Stimulated activated CD4-positive, alpha-beta T cell treated with anti-CD3 and anti-CD28 coated beads, TNF-alpha, amount 100 ng/mL, for 4 hours (primary cell): ENCODE results near the gene TUFM.
"Not testable (repeated sequence)": the region's sequence is repeated elsewhere in the genome, so short reads cannot be mapped to it uniquely, and the experiment has no call there.

Experiments
- DNase-seq, 3 experiments: peaks; one replicate each; pipeline ENCODE4 v3.0.0-alpha.2; 2020; ENCODE audit warnings: low read depth in 3 of 3

TUFM gene

DNA sequence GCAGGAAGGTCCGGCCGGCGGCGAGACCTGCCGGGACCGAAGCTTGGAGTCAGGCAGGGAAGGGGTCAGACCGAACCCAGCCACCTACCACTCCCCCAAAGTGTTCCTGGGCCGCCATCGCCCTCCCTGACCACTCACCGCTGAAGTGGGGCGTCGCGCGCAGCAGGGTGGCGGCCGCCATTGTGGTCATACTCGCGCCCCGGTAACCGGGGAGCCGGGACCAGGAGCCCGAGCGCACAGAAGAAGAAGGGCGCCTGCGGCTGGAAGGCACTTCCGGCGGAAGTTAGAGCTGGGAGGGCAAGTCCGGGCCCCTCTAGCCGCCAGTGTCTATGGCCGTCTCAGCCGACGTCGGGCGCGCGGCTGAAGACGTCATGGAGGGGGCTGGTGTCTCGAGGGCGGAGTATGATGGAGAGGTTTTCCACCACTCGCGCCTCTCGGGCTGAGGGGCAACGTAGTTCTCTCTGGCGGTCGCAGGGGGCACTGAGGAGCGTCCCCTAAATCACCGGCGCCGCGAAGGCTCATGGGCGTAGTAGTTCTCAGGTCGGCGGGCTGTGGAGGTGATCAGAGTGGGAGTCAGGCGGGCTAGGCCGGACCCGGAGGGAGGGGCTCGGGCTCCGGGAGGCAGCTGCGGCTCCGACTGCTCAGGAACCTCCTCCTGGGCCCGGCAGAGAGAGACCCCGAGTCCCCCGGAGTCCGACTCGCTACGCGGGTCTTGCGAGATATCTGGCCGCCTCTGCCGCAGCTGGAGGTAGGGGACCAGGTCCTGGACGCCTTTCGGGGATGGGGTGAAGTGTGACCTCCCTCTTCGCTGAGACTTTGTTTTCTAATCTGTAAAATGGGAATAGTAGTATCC is at the start of gene TUFM:
Gene TUFM (minus strand): TSS at position 269 of the 853 bp plus-strand sequence. CDS start 79 bp downstream, at position 190.
- DNase-seq, result peak; percentile 92 to 97 (median 96)

GRCh38 chr16:28895609-28896008 is 49.5 kb upstream of the TUFM start:
- no peak for DNase-seq

DNA sequence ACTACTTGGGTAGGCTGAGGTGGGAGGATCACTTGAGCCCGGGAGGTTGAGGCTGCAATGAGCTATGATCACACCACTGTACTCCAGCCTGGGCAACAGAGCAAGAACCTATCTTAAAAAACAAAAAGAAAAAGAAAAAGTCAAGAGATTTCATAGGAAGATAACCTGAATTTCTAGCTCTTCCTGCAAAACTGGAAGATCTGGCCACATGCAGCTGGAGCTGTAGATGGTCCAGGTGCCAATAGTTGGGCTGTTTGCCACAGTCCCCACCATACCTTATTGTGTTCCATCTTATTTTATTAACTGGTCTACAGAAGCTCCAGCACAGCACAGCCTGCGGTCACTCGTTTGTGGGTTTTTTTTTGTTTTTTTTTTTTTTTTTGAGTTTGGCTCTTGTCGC is 47.1 kb upstream of the TUFM start:
- no peak for DNase-seq

DNA sequence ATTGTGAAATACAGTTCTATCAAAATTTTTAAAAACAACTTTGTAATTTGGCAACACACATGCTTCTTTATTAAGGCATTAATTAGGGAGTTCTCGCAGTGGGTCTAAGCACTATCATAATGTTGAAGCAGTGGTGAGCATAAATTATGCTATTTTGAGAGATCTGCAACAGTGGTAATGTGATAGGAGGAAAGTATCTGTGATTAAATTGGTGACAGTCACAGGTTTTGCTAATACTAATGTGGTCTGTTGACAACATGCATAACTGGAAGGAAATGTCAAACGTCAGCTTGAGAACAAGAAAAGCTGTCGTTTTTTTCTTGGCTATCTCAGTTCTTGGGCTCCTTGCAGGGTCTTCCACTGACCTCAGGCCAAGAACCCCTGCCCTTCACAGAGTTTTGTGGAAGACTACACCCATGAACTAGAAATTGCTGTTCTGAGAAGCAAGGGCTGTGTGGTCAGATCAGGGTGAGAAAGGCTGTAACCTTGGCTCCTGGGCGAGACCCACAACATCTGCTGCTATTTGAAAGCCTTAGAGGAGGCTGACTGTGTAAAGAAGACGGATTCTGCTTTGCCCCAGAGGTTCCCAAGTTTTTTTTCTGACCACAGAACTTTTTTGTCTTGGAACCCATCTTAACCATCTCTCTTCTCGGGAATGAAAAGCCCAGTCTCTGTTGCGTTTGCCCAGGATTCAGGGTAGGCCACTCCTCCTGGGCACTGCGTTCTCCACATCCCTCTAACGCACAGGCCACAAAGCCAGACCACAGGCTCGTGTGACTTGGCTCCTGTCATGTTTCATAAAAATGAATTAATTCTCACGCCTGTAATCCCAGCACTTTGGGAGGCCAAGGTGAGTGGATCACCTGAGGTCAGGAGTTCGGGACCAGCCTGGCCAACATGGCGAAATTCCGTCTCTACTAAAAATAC is 46.1 kb upstream of the TUFM start:
- no peak for DNase-seq

DNA sequence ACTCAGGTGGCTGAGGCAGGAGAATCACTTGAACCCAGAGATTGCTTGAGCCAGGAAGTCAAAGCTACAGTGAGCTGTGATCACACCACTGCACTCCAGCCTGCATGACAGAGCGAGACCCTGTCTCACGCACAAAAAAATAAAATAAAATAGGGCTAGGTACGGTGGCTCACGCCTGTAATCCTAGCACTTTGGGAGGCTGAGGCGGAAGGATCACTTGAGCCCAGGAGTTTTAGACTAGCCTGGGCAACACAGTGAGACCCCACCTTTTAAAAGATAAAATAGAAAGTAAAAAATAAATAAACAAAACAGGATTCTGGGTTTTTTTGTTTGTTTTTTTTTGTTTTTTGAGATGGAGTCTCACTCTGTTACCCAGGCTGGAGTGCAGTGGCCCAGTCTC is 44.2 kb upstream of the TUFM start:
- DNase-seq, result not testable (repeated sequence)

DNA sequence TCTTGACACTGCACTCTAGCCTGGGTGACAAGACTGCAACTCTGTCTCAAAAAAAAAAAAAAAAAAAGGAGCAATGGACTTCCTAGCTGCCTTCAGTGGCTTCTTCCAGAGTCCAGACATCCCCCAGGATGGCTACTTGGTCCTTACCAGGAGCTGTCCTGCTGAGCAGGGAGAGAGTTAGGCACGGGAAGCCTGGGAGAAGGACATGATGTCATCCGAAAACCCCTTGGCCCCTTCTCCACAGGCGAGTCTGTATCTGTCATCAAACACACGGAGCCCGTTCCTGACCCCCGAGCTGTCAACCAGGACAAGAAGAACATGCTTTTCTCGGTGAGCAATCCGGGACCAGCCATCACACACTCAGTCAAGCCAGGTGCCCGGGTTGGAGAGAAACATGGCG is 40.8 kb upstream of the TUFM start:
- no peak for DNase-seq

DNA sequence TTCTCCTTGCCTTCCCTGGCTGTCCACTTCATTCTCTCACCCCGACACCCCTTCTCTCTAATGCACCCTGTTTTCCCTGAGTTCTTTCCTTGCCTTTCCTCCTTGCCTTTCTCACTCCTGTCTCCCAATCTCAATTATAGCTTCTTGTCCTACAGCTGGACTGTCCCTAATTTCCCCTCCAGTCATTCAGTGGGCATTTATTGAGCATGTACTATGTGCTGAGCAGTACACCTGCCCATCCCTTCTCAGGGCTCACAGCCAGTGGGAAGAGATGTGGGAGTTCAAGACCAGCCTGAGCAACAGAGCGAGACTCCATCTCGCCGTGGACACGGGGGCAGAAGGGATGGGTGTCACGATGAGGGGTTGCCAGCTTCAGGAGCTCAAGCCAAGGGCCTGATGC is 37.9 kb upstream of the TUFM start:
- DNase-seq, result no peak

- no peak for DNase-seq
Observed at GRCh38 chr16:28883221-28883996, 37.3 kb upstream of the TUFM start.

- no peak for DNase-seq
Observed at GRCh38 chr16:28882551-28883160, 36.5 kb upstream of the TUFM start.

GRCh38 chr16:28881565-28881964 is 35.4 kb upstream of the TUFM start:
- DNase-seq, result not testable (repeated sequence)

- DNase-seq, result no peak
Observed at GRCh38 chr16:28880955-28881354, 34.8 kb upstream of the TUFM start.

DNA sequence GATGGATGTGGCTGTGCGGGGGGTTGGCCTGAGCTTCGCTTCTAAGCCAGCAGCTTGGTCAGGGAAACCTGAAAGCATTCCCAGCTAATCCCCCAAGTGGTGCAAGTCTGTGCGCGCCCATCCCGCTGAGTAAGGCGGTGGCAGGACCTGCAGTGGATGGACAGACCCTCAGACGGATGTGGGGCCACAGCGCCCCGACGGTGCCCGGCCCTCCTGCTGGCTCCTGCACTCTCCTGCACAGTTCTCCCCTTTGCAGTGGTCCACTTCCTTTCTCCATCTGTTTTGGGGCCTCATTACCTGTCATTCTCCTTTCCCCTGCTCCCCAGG is 34.4 kb upstream of the TUFM start:
- no peak for DNase-seq

GRCh38 chr16:28879841-28880588 is 33.9 kb upstream of the TUFM start:
- peak; percentile 79 to 83 (median 82) for DNase-seq

DNA sequence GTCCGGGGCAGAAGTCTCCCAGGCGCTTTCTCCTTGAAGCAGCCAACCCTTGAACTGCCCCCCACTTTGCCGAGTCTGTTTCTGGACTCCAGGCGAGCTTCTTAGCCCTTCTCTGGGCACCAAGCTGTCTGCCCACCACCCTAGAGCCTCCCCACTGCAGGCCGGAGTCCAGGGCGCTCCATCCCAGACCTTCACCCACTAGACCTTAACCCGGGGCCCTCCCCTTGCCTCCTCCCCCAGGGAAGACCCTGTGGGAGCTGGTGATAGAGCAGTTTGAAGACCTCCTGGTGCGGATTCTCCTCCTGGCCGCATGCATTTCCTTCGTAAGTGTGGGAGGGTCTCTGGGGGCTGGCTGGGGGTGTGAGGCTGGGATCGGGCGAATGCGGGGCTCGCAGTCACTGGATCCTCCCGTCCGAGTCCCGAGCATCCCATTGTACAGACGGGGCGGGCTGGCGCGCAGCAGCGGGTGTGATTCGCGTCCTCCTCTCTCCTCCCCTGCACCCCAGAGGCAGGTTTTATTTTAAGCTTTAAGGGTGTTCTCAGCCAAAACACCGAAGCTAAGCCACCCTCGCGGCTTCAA is 33.2 kb upstream of the TUFM start:
- DNase-seq, result no peak

DNA sequence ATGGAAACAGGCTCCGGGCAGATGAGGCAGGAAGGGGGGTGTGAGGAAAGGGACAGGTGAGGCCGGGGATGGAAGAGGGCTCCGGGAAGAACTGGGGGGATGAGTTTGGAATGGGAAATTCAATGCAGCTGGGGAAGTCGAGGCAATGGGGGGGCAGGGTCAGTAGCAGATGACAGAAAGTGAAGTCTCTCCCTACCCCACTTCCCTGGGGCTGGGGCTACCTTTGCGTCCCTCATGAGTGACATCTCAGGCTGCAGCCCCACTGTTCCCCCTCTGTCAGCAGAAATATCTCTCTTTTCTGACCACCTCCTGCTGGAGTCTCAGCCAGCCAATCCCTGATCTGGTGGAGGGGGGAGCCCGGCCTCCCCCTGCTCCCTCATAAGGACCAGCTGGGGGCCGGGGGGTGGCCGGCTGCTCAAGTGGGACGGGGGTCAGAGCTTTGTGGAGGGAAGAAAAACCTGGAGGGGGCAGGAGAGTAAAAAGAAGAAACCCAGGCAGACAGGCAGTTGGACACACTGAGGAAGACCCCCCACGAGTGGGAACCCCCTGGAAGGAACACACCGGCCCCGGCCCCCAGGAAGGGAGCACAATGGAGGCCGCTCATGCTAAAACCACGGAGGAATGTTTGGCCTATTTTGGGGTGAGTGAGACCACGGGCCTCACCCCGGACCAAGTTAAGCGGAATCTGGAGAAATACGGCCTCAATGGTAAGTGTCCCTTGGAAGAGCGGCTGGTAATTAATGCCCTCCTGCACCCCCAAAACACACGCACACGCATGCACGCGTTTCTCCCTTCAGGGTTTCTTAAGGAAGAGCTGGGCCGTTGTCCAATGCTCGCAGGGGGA is 32.2 kb upstream of the TUFM start, which contains the start of gene ATP2A1:
Gene ATP2A1 (plus strand): TSS at position 406 of the 844 bp plus-strand sequence. CDS start 184 bp downstream, at position 590.
- DNase-seq, result no peak

DNA sequence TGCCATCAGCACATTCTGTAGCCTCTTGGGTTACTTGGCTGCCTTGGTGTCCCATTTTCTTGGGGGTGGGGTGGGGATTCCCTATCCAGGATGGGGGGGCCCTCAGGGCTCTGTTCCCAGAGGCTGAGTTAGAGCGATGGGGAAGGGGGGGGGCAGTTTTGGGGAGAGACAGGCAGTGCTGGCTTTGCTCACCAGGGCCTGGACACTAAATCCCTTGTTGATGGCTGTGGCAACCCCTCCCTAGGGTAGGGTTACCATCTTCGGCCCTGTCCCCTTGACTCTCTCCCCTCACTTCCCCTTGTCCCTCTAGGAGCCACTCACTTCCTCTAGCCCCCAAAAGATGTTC is 31.5 kb upstream of the TUFM start:
- no peak for DNase-seq

GRCh38 chr16:28876973-28877654 is 31.0 kb upstream of the TUFM start:
- DNase-seq, result no peak

DNA sequence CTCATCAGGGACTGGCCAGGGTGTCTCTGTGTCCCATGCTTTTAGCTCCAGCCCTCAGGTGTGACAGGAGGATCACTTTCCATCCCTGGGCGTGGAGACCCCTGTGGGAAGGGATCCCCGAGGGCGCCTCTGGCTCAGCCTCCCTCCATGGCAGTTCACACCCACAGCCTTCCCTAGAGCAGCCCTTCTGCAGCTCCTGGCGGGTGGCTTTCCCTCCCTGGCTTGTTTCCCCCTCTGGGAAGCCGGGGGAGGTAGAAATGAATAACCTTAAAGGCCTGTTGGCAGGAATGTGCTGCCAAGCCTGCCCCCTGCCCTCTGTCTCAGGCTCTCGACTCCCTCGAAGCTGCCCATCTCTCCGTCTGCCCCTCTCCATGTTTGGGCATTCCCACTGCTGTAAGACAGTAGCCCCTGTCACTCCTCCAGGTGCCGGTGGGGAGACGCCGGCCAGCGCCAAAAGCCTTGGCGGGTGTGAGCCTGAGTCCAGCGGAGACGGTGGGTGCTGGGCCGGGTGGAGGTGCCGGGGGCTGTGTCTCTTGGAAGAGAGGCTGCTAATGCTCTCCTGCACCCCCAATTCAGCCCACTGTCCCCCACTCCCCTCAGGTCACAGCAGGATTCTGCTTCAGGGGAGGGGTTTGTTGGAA is 30.0 kb upstream of the TUFM start:
- DNase-seq, result no peak
